HepG2 (cell line): Measurements from ENCODE around the gene OR2T6. TPM values are rescaled to one million over a fixed set of nuclear protein-coding genes. Genes with fewer than 3 reads are reported as not detected.
"Not testable (repeated sequence)": the region's sequence is repeated elsewhere in the genome, so short reads cannot be mapped to it uniquely, and the experiment has no call there.

Experiments used
- ATAC-seq: fragments of 200-7000 bp; cut with Tn5 transposase; 3 replicates; pipeline ENCODE4 v1.9.1; 2020; ENCODE audit warnings: mild to moderate bottlenecking, moderate library complexity
- BruUV-seq: library from RNA; stranded (reverse); fragments of 400-500 nt; replicated peaks from 2 replicates; lab custom pipeline; 2021; lab: Mats Ljungman, UMichigan
- CTCF ChIA-PET: fragments of 300-600 bp; formaldehyde crosslinking; extraction: SDS; loops from one replicate; lab custom pipeline; 2021; ENCODE audit warnings: low total read pairs, inconsistent platforms, low intra/inter-chr PET ratio; lab: Yijun Ruan, JAX
- POLR2A ChIA-PET: fragments of 350-600 bp; sonication (Branson Sonifier 250); formaldehyde crosslinking; loops from one replicate; lab custom pipeline; 2020; ENCODE audit warnings: antibody characterized with exemption, inconsistent platforms; lab: Yijun Ruan, JAX
- DNase-seq: peaks from one replicate; pipeline ENCODE4 v3.0.0-alpha.2; 2015; ENCODE audit warnings: low spot score
- FAIRE-seq: peaks from 3 replicates; lab custom pipeline; 2011; peaks lifted over from hg19 to GRCh38; lab: Jason Lieb, UNC
- H2AFZ ChIP-seq: one replicate; pipeline ENCODE4 v1.6.1; 2011; ENCODE audit warnings: low read length, inconsistent platforms
- H3K27ac ChIP-seq: fragments of 300-600 bp; 3 replicates; pipeline ENCODE4 v1.8.0; 2011; ENCODE audit warnings: mixed run types, mild to moderate bottlenecking, mixed read lengths, low read length, inconsistent platforms; ENCODE audit not compliant: insufficient read depth; ENCODE audit errors: extremely low read length
- H3K27me3 ChIP-seq, 2 experiments: fragments of 200-600 bp in 1 of 2; 2 replicates in 1 of 2; 3 replicates in 1 of 2; pipeline versions ENCODE4 v1.6.0 to v1.8.0; 2011; ENCODE audit warnings: low read length in 2 of 2, mild to moderate bottlenecking in 2 of 2, moderate library complexity in 2 of 2, inconsistent platforms in 1 of 2; ENCODE audit not compliant: insufficient read depth in 2 of 2, control insufficient read depth in 1 of 2
- H3K36me3 ChIP-seq, 2 experiments: fragments of 200-600 bp in 1 of 2; replicated peaks in 1 of 2; 2 replicates in 1 of 2; 3 replicates in 1 of 2; pipeline versions ENCODE4 v1.5.1 to v1.8.0; 2011; ENCODE audit warnings: low read length in 2 of 2, inconsistent platforms in 1 of 2; ENCODE audit not compliant: insufficient read depth in 2 of 2, control insufficient read depth in 1 of 2
- H3K4me1 ChIP-seq: 2 replicates; pipeline ENCODE4 v1.5.1; 2012; ENCODE audit warnings: low read length, inconsistent platforms; ENCODE audit not compliant: insufficient read depth
- H3K4me2 ChIP-seq: 2 replicates; pipeline ENCODE4 v1.6.0; 2011; ENCODE audit warnings: low read depth, low read length, inconsistent platforms
- H3K4me3 ChIP-seq, 3 experiments: fragments of 200-600 bp in 1 of 3; sonication (generic), shearing (Covaris generic) in 1 of 3; replicated peaks in 1 of 3; 2 replicates each; pipeline ENCODE4 v1.5.1; 2011 to 2016; ENCODE audit warnings: low read length in 3 of 3, inconsistent platforms in 2 of 3, low read depth in 2 of 3, mild to moderate bottlenecking in 2 of 3, control low read depth in 1 of 3, mixed read lengths in 1 of 3; ENCODE audit not compliant: insufficient read depth in 1 of 3
- H3K79me2 ChIP-seq: one replicate; pipeline ENCODE4 v1.6.1; 2011; ENCODE audit warnings: low read length, inconsistent platforms; ENCODE audit not compliant: insufficient read depth
- H3K9ac ChIP-seq: 2 replicates; pipeline ENCODE4 v1.6.0; 2011; ENCODE audit warnings: mild to moderate bottlenecking, low read depth, low read length, inconsistent platforms; ENCODE audit not compliant: insufficient read depth
- H3K9me3 ChIP-seq: 2 replicates; pipeline ENCODE4 v1.5.1; 2012; ENCODE audit warnings: mild to moderate bottlenecking, low read length
- H4K20me1 ChIP-seq: 2 replicates; pipeline ENCODE4 v1.6.0; 2011; ENCODE audit warnings: inconsistent platforms, mild to moderate bottlenecking, low read length, moderate library complexity; ENCODE audit not compliant: insufficient read depth
- WGBS: methylation state at CpG from one replicate; pipeline ENCODE4 v1.1.6; 2017; ENCODE audit warnings: low lambda C conversion rate; 5-methylcytosine and 5-hydroxymethylcytosine counted together
- in situ Hi-C: cut with HindIII; loops from 2 replicates; pipeline ENCODE4 v1.10.0; 2017; ENCODE audit warnings: low pct_unique_long_range_greater_than_20kb; ENCODE audit not compliant: extremely low pct_ligation_motif_present
- intact Hi-C: fragments of 100-400 bp; cut with micrococcal nuclease; formaldehyde crosslinking; loops from one replicate; pipeline ENCODE4 v1.10.0; 2022; ENCODE audit not compliant: unreplicated experiment
- polyA plus RNA-seq, 8 experiments: library from polyadenylated mRNA; depleted of rRNA in 3 of 8; stranded (reverse) in 7 of 8; unstranded in 1 of 8; fragments of >200 nt; fragmentation: Illumina TruSeq in 4 of 8; extraction: Trizol in 4 of 8; gene quantifications; 2 replicates each; pipeline versions ENCODE4 v1.2.1 to v1.2.3, GENCODE V29; 2011 to 2016; ENCODE audit warnings: low read depth in 4 of 8, missing spikeins in 1 of 8, mixed read lengths in 1 of 8; ENCODE audit not compliant: insufficient read depth in 1 of 8
- total RNA-seq, 5 experiments: library from RNA; depleted of rRNA; stranded (reverse); fragments of >200 nt; fragmentation: Illumina TruSeq; extraction: Trizol; gene quantifications; 2 replicates each; pipeline ENCODE4 v1.2.3, GENCODE V29; 2016; ENCODE audit warnings: low read depth in 1 of 5

OR2T6 gene
- total and polyA plus RNA-seq, 2 of the 13 experiments (the other 11 are each of a cell fraction or from before 2014, with no cell fraction given), result not detected

DNA sequence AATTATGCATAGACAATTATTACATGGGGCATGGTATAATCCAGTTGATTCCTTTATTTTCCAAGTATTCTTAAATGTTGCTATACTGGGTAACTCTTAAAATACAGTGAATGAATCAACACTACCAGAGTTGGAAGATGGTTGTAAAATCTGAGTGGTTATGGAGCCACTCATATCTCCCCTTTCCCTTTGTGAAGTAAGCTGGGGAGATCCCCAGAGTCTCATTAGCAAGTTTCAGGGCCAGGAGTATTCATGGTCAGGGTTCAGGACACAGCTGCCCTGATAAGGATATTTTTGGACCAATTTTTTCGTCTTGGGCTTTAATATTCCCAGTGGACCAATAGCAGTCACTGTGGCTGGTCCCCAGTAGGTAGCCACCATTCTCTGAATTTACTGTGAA, 63.1 kb downstream of the OR2T6 start:
- H3K27me3 ChIP-seq, H3K9ac ChIP-seq, H3K4me1 ChIP-seq, FAIRE-seq, H3K36me3 ChIP-seq, H4K20me1 ChIP-seq, CTCF ChIA-PET, H3K4me2 ChIP-seq, H2AFZ ChIP-seq, intact Hi-C loops, H3K9me3 ChIP-seq, H3K79me2 ChIP-seq, POLR2A ChIA-PET, in situ Hi-C loops, H3K27ac ChIP-seq, H3K4me3 ChIP-seq, BruUV-seq, DNase-seq, ATAC-seq: not testable (repeated sequence)
- 0% methylated on average over 1 of the region's 1 CpG for WGBS

DNA sequence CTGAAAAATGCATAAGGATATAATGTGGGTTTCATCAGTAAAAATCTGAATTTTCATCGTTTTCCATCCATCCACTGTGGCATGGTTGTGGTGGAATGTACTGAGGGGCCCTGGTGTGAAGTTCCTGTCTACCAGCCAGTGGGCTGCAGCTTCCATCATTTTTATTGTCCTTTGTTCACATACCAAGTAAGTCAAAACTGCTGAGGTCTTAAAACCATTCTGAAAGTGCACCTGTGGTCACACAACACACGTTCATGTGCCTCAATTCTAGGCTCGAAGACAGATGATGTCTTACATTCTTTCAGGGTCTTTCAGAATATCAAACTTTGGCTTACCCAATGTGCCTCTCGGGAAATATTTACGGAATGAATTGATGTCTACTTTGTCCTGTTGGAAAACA, 63.7 kb downstream of the OR2T6 start:
- H3K9ac ChIP-seq, H3K4me1 ChIP-seq, intact Hi-C loops, H3K79me2 ChIP-seq, FAIRE-seq, H2AFZ ChIP-seq, POLR2A ChIA-PET, BruUV-seq, H3K27me3 ChIP-seq, H4K20me1 ChIP-seq, ATAC-seq, CTCF ChIA-PET, in situ Hi-C loops, H3K4me2 ChIP-seq, H3K4me3 ChIP-seq, H3K27ac ChIP-seq, DNase-seq, H3K36me3 ChIP-seq, H3K9me3 ChIP-seq: not testable (repeated sequence)
- 2% methylated on average over 5 of the region's 5 CpGs for WGBS

Other genes starting within 250 kb of the OR2T6 start
- gene OR2M5, start 230.6 kb upstream of the OR2T6 start, total RNA-seq (2016; rRNA removed; fragmentation: Illumina TruSeq; extraction: Trizol), result not detected in 2 replicates
- gene OR2M5, start 230.6 kb upstream of the OR2T6 start, polyA plus RNA-seq (2011; rRNA removed), result not detected in 2 replicates
- gene OR2M2, start 200.9 kb upstream of the OR2T6 start, total RNA-seq (2016; rRNA removed; fragmentation: Illumina TruSeq; extraction: Trizol), result not detected in 2 replicates
- not detected in 2 replicates for gene OR2M2, start 200.9 kb upstream of the OR2T6 start, polyA plus RNA-seq (2011; rRNA removed)
- gene OR2M3, start 178.5 kb upstream of the OR2T6 start, total RNA-seq (2016; rRNA removed; fragmentation: Illumina TruSeq; extraction: Trizol), result not detected in 2 replicates
- gene OR2M3, start 178.5 kb upstream of the OR2T6 start, polyA plus RNA-seq (2011; rRNA removed), result not detected in 2 replicates
- not detected in 2 replicates for gene OR2M4, start 144.3 kb upstream of the OR2T6 start, total RNA-seq (2016; rRNA removed; fragmentation: Illumina TruSeq; extraction: Trizol)
- not detected in 2 replicates for gene OR2M4, start 144.3 kb upstream of the OR2T6 start, polyA plus RNA-seq (2011; rRNA removed)
- not detected in 2 replicates for gene OR2T33, start 97.8 kb upstream of the OR2T6 start, total RNA-seq (2016; rRNA removed; fragmentation: Illumina TruSeq; extraction: Trizol)
- not detected in 2 replicates for gene OR2T33, start 97.8 kb upstream of the OR2T6 start, polyA plus RNA-seq (2011; rRNA removed)
- not detected in 2 replicates for gene OR2T12, start 72.3 kb upstream of the OR2T6 start, total RNA-seq (2016; rRNA removed; fragmentation: Illumina TruSeq; extraction: Trizol)
- not detected in 2 replicates for gene OR2T12, start 72.3 kb upstream of the OR2T6 start, polyA plus RNA-seq (2011; rRNA removed)
- gene OR2M7, start 51.2 kb upstream of the OR2T6 start, total RNA-seq (2016; rRNA removed; fragmentation: Illumina TruSeq; extraction: Trizol), result not detected in 2 replicates
- gene OR2M7, start 51.2 kb upstream of the OR2T6 start, polyA plus RNA-seq (2011; rRNA removed), result not detected in 2 replicates
- not detected in 2 replicates for gene OR14C36, start 27.0 kb upstream of the OR2T6 start, total RNA-seq (2016; rRNA removed; fragmentation: Illumina TruSeq; extraction: Trizol)
- not detected in 2 replicates for gene OR14C36, start 27.0 kb upstream of the OR2T6 start, polyA plus RNA-seq (2011; rRNA removed)
- not detected in 2 replicates for gene OR2T4, start 14.1 kb upstream of the OR2T6 start, total RNA-seq (2016; rRNA removed; fragmentation: Illumina TruSeq; extraction: Trizol)
- not detected in 2 replicates for gene OR2T4, start 14.1 kb upstream of the OR2T6 start, polyA plus RNA-seq (2011; rRNA removed)
- gene OR2T1, start 27.3 kb downstream of the OR2T6 start, total RNA-seq (2016; rRNA removed; fragmentation: Illumina TruSeq; extraction: Trizol), result not detected in 2 replicates
- not detected in 2 replicates for gene OR2T1, start 27.3 kb downstream of the OR2T6 start, polyA plus RNA-seq (2011; rRNA removed)
- not detected in 2 replicates for gene OR2T2, start 69.9 kb downstream of the OR2T6 start, total RNA-seq (2016; rRNA removed; fragmentation: Illumina TruSeq; extraction: Trizol)
- not detected in 2 replicates for gene OR2T2, start 69.9 kb downstream of the OR2T6 start, polyA plus RNA-seq (2011; rRNA removed)
- gene OR2T3, start 97.6 kb downstream of the OR2T6 start, total RNA-seq (2016; rRNA removed; fragmentation: Illumina TruSeq; extraction: Trizol), result not detected in 2 replicates
- not detected in 2 replicates for gene OR2T3, start 97.6 kb downstream of the OR2T6 start, polyA plus RNA-seq (2011; rRNA removed)
- gene OR2T5, start 112.8 kb downstream of the OR2T6 start, total RNA-seq (2016; rRNA removed; fragmentation: Illumina TruSeq; extraction: Trizol), result not detected in 2 replicates
- gene OR2T5, start 112.8 kb downstream of the OR2T6 start, polyA plus RNA-seq (2011; rRNA removed), result not detected in 2 replicates
- gene OR2G6, start 132.3 kb downstream of the OR2T6 start, total RNA-seq (2016; rRNA removed; fragmentation: Illumina TruSeq; extraction: Trizol), result not detected in 2 replicates
- not detected in 2 replicates for gene OR2G6, start 132.3 kb downstream of the OR2T6 start, polyA plus RNA-seq (2011; rRNA removed)
- gene OR2T29, start 187.0 kb downstream of the OR2T6 start, total RNA-seq (2016; rRNA removed; fragmentation: Illumina TruSeq; extraction: Trizol), result not detected in 2 replicates
- not detected in 2 replicates for gene OR2T29, start 187.0 kb downstream of the OR2T6 start, polyA plus RNA-seq (2011; rRNA removed)
- not detected in 2 replicates for gene OR2T34, start 199.0 kb downstream of the OR2T6 start, total RNA-seq (2016; rRNA removed; fragmentation: Illumina TruSeq; extraction: Trizol)
- not detected in 2 replicates for gene OR2T34, start 199.0 kb downstream of the OR2T6 start, polyA plus RNA-seq (2011; rRNA removed)
- gene OR2T10, start 222.0 kb downstream of the OR2T6 start, total RNA-seq (2016; rRNA removed; fragmentation: Illumina TruSeq; extraction: Trizol), result not detected in 2 replicates
- gene OR2T10, start 222.0 kb downstream of the OR2T6 start, polyA plus RNA-seq (2011; rRNA removed), result not detected in 2 replicates